ENCODE results near the gene CEP104.

Gene CEP104

DNA sequence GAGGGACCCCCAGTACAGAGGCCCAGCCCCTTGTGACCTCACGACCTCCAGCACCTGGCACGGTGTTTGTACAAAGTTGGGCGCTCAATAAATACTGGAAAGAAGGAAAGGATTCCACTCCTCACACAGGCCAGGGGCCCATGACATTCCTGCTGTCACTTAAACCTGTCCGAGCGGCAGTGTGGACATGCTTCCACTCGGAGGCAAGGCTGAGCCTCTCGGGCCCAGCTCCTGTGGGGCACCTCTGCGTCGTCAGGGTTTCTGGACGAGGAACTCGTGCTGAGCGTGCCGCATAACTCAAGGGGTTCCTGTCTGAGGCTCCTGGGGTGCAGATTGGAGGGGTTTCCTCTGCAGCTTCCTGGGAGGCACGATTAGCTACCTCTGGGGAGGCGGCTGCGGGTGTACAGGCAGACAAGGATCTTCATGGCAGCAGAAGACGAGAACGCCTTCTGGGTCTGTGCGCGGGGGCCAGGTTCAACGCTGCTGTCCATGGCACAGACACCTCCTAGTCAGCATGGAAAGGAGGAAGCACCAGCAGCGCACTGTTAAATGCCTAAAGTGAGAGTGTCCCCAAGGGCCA lies 88.1 kb downstream of the CEP104 start:
- TF ChIP-seq CTCF (conservative IDR thresholded peaks at IDR 0.05) = no peak
- H3K27ac ChIP-seq = no peak overlapping the region

DNA sequence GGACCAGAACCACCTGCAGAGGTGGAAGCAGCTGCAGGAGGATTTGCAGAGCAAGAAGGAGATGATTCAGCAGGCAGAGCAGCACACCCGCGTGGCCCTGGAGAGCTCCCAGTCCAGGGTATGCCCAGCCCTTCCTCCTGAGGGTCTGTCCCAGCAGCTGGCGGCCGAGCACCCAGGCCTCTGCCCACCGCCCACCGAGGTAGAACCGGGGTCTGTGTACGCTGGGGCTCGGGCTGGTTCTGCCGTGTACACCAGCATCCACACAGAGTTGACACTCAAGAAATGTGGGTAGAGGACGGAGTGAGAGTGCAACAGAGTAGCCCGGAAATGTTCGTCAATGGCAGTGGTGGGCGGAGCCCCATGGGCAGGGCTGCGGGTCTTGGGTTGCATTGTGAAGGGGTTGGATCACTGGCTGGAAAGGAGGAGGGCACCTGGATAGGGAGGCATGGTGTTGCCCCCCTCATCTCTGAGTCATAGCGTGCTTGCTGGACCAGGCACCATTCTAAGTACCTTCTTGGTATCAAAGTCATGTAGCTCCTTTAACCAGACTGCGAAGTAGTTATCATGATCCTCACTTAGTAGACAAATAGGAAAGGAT lies 89.6 kb downstream of the CEP104 start:
- H3K27ac ChIP-seq = no peak overlapping the region
- no peak for TF ChIP-seq CTCF (conservative IDR thresholded peaks at IDR 0.05)

DNA sequence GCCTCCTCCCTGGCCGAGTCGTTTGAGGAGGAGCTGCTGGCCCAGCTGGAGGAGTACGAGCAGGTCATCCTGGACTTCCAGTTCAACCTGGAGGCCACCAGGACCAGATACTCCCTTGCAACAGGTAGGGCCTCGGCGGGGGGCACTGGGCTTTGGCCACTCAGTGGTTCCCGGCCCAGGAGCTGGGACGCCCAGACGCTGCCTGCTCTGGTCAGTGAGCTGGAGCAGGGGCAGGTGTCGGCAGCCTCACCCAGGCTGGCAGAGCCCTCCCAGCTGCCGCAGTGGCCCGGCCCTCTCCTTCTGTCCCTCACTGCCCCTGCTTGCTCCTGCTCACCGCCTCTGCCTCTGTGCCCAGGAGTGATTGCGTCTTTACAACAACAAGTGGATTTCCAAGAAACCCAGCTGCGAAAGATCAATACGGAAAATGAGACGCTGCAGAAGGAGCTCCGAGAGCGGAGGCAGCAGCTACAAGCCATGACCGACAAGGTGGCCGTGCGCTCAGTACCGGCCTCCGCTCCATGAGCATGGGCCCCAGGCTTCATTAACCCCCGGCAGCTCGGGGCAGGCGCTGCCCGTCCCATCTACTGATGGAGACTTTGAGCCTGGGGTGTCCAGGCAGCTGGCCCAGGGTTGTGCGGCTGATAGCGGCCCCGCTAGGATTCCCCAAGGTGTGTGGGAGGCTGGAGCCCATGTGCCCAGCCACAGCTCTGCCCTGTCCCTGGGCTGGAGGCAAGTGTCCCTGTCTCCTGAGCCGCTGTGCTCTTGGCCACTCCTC lies 93.5 kb downstream of the CEP104 start:
- H3K27ac ChIP-seq = no peak overlapping the region
- no peak for TF ChIP-seq CTCF (conservative IDR thresholded peaks at IDR 0.05)

DNA sequence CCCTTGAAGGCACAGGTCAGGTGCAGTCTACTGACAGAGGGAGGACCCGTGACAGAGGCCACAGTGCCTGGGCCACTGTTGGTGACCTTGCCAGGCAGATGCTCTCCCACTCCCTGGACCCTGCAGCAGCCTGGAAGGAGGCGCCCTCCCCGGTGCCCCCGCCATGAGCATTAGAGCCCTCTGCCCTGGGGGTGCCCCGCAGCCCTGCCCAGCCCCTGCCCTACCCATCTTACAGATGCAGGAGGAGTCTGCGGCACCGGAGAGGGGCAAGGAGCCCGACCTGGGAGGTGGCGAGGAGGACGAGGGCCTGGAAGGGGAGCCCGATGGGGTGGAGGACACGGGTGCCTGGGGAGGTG lies 94.2 kb downstream of the CEP104 start:
- no peak for TF ChIP-seq CTCF (conservative IDR thresholded peaks at IDR 0.05)
- H3K27ac ChIP-seq = no peak overlapping the region

DNA sequence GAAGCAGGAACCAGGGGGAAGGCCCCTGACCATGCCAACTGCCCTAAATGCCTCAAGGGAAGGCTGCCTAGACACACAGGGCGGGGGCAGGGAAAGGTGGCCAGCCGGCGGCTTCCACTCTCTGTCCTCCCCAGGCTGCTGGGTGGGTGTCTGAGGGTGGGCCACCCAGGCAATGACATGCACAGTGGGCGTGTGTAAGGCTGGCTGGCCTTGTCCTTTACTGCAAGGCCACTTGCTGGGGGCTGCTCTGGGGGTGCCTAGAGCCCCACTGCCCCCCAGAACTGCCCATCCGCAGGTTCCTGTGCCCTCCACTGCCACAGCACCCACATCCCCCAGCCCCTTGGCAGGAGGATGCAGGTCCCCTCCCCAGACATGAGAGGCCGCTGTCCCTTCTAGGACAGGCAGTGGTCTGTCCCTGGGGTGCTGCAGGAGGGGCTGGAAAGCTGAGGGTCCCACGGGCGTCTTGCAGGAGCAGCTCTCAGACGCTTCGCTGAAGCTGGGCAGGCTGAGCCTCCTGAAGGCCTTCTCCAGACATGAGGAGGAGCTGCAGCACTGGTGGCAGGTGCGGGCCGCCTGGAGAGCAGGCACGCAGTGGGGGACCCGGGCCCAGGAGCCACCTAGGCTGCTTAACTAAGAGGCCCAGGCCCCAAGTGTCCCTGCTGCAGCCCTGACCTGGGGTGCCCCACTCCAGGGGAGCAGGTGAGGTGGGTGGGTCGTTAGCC lies 94.7 kb downstream of the CEP104 start:
- no peak overlapping the region for H3K27ac ChIP-seq
- no peak for TF ChIP-seq CTCF (conservative IDR thresholded peaks at IDR 0.05)
